Stimulated activated naive CD8-positive, alpha-beta T cell treated with anti-CD3 and anti-CD28 coated beads, Interleukin-15, Interleukin-2, amounts not matched to agents 100 ng/mL and 50 ng/mL, for 24 hours (primary cell): Measurements from ENCODE around the gene TAS2R40.
"Not testable (repeated sequence)": the region's sequence is repeated elsewhere in the genome, so short reads cannot be mapped to it uniquely, and the experiment has no call there.

Experiments
- H3K27ac Mint-ChIP-seq: one replicate; pipeline ENCODE4 v1.8.0; 2021; ENCODE audit warnings: mild to moderate bottlenecking, mixed read lengths
- H3K27me3 Mint-ChIP-seq: one replicate; pipeline ENCODE4 v1.8.0; 2021; ENCODE audit warnings: mixed read lengths
- H3K36me3 Mint-ChIP-seq: one replicate; pipeline ENCODE4 v1.8.0; 2021; ENCODE audit warnings: low read depth, mixed read lengths
- H3K4me1 Mint-ChIP-seq: one replicate; pipeline ENCODE4 v1.8.0; 2021; ENCODE audit warnings: low read depth, mixed read lengths
- H3K4me3 Mint-ChIP-seq: one replicate; pipeline ENCODE4 v1.8.0; 2021; ENCODE audit warnings: mild to moderate bottlenecking, mixed read lengths
- H3K9me3 Mint-ChIP-seq: one replicate; pipeline ENCODE4 v1.8.0; 2021; ENCODE audit warnings: mixed read lengths

The TAS2R40 gene

GRCh38 chr7:143213478-143213877 lies 8.4 kb upstream of the TAS2R40 start:
- H3K27me3 Mint-ChIP-seq, H3K4me1 Mint-ChIP-seq, H3K4me3 Mint-ChIP-seq, H3K27ac Mint-ChIP-seq, H3K36me3 Mint-ChIP-seq, H3K9me3 Mint-ChIP-seq: not testable (repeated sequence)

GRCh38 chr7:143214789-143215679 lies 6.8 kb upstream of the TAS2R40 start:
- Mint-ChIP-seq H3K4me1 (no peaks in the 10 kb centered on the region), H3K36me3 (no peaks in the 10 kb centered on the region), H3K27me3 (peaks cover 5% of the 10 kb centered on the region), H3K27ac (no peak overlapping the region), H3K9me3 (no peaks in the 10 kb centered on the region), H3K4me3 (no peak overlapping the region)

- Mint-ChIP-seq H3K27ac (no peak overlapping the region), H3K4me3 (no peak overlapping the region), H3K4me1 (no peaks in the 10 kb centered on the region), H3K9me3 (no peaks in the 10 kb centered on the region), H3K27me3 (peaks cover 5% of the 10 kb centered on the region), H3K36me3 (no peaks in the 10 kb centered on the region)
Measured at GRCh38 chr7:143216151-143216550, 5.7 kb upstream of the TAS2R40 start.

GRCh38 chr7:143216686-143217085 lies 5.2 kb upstream of the TAS2R40 start:
- H3K4me3 Mint-ChIP-seq: no peak overlapping the region
- no peaks in the 10 kb centered on the region for H3K9me3 Mint-ChIP-seq
- H3K27me3 Mint-ChIP-seq: peaks cover 9% of the 10 kb centered on the region
- no peaks in the 10 kb centered on the region for H3K36me3 Mint-ChIP-seq
- H3K4me1 Mint-ChIP-seq: no peaks in the 10 kb centered on the region
- no peak overlapping the region for H3K27ac Mint-ChIP-seq

- H3K27ac Mint-ChIP-seq: no peak overlapping the region
- no peaks in the 10 kb centered on the region for H3K4me1 Mint-ChIP-seq
Measured at GRCh38 chr7:143217806-143218205, 4.0 kb upstream of the TAS2R40 start.

GRCh38 chr7:143221286-143221685 lies 551 bp upstream of the TAS2R40 start:
- H3K27ac Mint-ChIP-seq: no peak overlapping the region
- no peaks in the 10 kb centered on the region for H3K36me3 Mint-ChIP-seq
- H3K4me3 Mint-ChIP-seq: no peak overlapping the region
- H3K4me1 Mint-ChIP-seq: no peaks in the 10 kb centered on the region
- peaks cover 27% of the 10 kb centered on the region for H3K27me3 Mint-ChIP-seq
- no peaks in the 10 kb centered on the region for H3K9me3 Mint-ChIP-seq

More at GRCh38 chr7:143217806-143218205, 4.0 kb upstream of the TAS2R40 start:
- Mint-ChIP-seq H3K36me3 (no peaks in the 10 kb centered on the region), H3K27me3 (peaks cover 17% of the 10 kb centered on the region), H3K9me3 (no peaks in the 10 kb centered on the region), H3K4me3 (no peak overlapping the region)

GRCh38 chr7:143222782-143223181 lies 945 bp downstream of the TAS2R40 start:
- peaks cover 27% of the 10 kb centered on the region for H3K27me3 Mint-ChIP-seq
- H3K4me1 Mint-ChIP-seq: no peaks in the 10 kb centered on the region
- no peak overlapping the region for H3K27ac Mint-ChIP-seq
- H3K4me3 Mint-ChIP-seq: no peak overlapping the region
- no peaks in the 10 kb centered on the region for H3K36me3 Mint-ChIP-seq
- no peaks in the 10 kb centered on the region for H3K9me3 Mint-ChIP-seq

- H3K36me3 Mint-ChIP-seq: no peaks in the 10 kb centered on the region
- H3K27ac Mint-ChIP-seq: no peak overlapping the region
- no peak overlapping the region for H3K4me3 Mint-ChIP-seq
- no peaks in the 10 kb centered on the region for H3K4me1 Mint-ChIP-seq
- H3K9me3 Mint-ChIP-seq: no peaks in the 10 kb centered on the region
- H3K27me3 Mint-ChIP-seq: peaks cover 23% of the 10 kb centered on the region
Measured at GRCh38 chr7:143223784-143224183, 1.9 kb downstream of the TAS2R40 start.

- peaks cover 22% of the 10 kb centered on the region for H3K27me3 Mint-ChIP-seq
- H3K36me3 Mint-ChIP-seq: no peaks in the 10 kb centered on the region
- H3K4me1 Mint-ChIP-seq: no peaks in the 10 kb centered on the region
- no peak overlapping the region for H3K27ac Mint-ChIP-seq
- no peaks in the 10 kb centered on the region for H3K9me3 Mint-ChIP-seq
- H3K4me3 Mint-ChIP-seq: no peak overlapping the region
Measured at GRCh38 chr7:143225047-143225446, 3.2 kb downstream of the TAS2R40 start.

GRCh38 chr7:143227806-143228205 lies 6.0 kb downstream of the TAS2R40 start:
- no peak overlapping the region for H3K4me3 Mint-ChIP-seq
- no peaks in the 10 kb centered on the region for H3K36me3 Mint-ChIP-seq
- H3K9me3 Mint-ChIP-seq: no peaks in the 10 kb centered on the region
- no peak overlapping the region for H3K27ac Mint-ChIP-seq
- H3K4me1 Mint-ChIP-seq: no peaks in the 10 kb centered on the region
- peaks cover 10% of the 10 kb centered on the region for H3K27me3 Mint-ChIP-seq

- no peak overlapping the region for H3K27ac Mint-ChIP-seq
- no peaks in the 10 kb centered on the region for H3K4me1 Mint-ChIP-seq
- H3K9me3 Mint-ChIP-seq: no peaks in the 10 kb centered on the region
- H3K27me3 Mint-ChIP-seq: no peaks in the 10 kb centered on the region
- H3K4me3 Mint-ChIP-seq: no peak overlapping the region
- H3K36me3 Mint-ChIP-seq: no peaks in the 10 kb centered on the region
Measured at GRCh38 chr7:143229054-143229790, 7.4 kb downstream of the TAS2R40 start.

GRCh38 chr7:143230602-143231457 lies 9.0 kb downstream of the TAS2R40 start:
- no peaks in the 10 kb centered on the region for H3K9me3 Mint-ChIP-seq
- H3K27ac Mint-ChIP-seq: no peak overlapping the region
- no peaks in the 10 kb centered on the region for H3K36me3 Mint-ChIP-seq
- H3K27me3 Mint-ChIP-seq: peaks cover 7% of the 10 kb centered on the region
- H3K4me1 Mint-ChIP-seq: no peaks in the 10 kb centered on the region
- no peak overlapping the region for H3K4me3 Mint-ChIP-seq

GRCh38 chr7:143233816-143234532 lies 12.1 kb downstream of the TAS2R40 start:
- Mint-ChIP-seq H3K27ac (no peak overlapping the region), H3K4me1 (no peaks in the 10 kb centered on the region), H3K4me3 (no peak overlapping the region), H3K36me3 (peaks cover 7% of the 10 kb centered on the region), H3K9me3 (peaks cover 11% of the 10 kb centered on the region), H3K27me3 (peaks cover 7% of the 10 kb centered on the region)

- Mint-ChIP-seq H3K9me3 (peaks cover 11% of the 10 kb centered on the region), H3K4me3 (no peak overlapping the region), H3K27ac (no peak overlapping the region), H3K4me1 (no peaks in the 10 kb centered on the region), H3K36me3 (peaks cover 7% of the 10 kb centered on the region), H3K27me3 (peaks cover 7% of the 10 kb centered on the region)
Measured at GRCh38 chr7:143234533-143234875, 12.7 kb downstream of the TAS2R40 start.
